Measurements from ENCODE around the gene MTA2. TPM values are rescaled to one million over a fixed set of nuclear protein-coding genes. Genes with fewer than 3 reads are reported as not detected.
A peak's percentile ranks its signal among the peaks of the same experiment; 100 is the strongest.

MTA2 gene
- total RNA-seq, 1 experiment from 2014 or later: 91.2 TPM

DNA sequence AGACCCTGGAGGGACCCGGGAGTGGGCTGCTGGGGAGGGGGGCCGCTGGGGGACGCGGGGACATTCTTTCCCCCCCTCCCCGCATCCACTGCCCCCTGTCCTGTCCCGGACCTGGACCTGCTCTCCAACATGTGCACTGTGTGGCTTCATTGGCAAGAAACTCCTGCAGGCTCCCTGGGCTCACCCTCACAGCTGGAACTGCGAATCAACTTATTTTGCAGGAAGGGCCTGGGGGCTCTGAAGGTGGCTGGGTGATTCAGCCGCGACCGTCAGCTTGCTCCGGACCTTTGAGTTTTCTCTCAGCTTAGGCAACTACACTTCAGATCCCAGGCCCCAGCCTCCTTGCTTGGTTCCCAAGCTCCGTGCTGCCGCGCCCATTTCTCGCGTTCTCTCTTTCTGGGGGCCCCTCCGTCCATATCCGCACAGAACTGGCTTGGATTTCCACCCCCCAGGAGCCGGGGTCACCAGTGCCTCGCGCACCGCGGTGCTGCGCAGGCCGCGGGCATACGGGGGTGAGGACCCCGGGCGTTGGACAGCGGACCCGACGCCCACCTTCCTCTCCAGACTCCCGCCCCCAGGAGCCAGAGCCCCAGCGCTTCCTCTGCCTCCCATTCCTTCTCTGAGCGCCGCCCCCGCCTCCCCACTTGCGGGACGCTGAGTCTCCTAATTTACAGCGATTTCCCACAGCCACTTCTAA is 54.6 kb downstream of the MTA2 start:
- peak; percentile 91 for DNase-seq (ENCODE audit: low read depth)

DNA sequence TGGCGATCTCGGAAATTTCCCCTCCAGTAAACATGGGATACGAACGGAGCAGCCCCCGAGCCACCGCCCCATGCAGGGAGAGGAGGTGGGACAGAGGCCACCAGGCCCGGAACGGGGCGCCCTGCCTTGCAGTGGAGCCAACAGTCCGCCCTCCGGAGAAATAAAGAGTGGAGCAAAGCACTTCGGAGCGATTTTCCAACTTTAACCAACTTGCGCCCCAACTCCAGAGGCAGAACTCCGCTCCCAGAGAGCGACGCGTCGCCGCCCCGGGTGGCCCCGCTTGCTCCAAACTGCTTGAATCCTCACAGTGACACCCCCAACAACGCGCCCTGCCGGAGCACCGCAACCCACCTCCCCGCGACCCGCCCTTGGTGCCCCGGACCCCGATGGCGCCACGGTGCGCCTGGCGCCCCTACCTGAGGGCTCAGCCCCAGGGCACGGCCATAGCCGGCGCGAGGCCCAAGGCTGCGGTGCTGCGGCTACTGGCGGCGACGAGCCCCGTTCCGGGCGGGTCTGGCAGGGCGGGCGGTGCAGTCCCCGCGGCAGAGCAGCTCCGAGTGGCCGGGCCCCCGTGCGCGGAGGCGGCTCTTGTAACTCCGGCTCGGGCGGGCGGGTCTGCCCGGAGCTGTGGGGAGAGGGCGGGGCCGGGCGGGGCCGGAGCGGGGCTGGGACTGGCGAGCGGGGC is 55.3 kb downstream of the MTA2 start, which contains the start of gene AHNAK:
Gene AHNAK, minus strand, starts transcription at position 563 of the 685 bp plus-strand sequence. CDS start 10,708 bp downstream, outside the sequence.
- peak; percentile 82 for DNase-seq (ENCODE audit: low read depth)

DNA sequence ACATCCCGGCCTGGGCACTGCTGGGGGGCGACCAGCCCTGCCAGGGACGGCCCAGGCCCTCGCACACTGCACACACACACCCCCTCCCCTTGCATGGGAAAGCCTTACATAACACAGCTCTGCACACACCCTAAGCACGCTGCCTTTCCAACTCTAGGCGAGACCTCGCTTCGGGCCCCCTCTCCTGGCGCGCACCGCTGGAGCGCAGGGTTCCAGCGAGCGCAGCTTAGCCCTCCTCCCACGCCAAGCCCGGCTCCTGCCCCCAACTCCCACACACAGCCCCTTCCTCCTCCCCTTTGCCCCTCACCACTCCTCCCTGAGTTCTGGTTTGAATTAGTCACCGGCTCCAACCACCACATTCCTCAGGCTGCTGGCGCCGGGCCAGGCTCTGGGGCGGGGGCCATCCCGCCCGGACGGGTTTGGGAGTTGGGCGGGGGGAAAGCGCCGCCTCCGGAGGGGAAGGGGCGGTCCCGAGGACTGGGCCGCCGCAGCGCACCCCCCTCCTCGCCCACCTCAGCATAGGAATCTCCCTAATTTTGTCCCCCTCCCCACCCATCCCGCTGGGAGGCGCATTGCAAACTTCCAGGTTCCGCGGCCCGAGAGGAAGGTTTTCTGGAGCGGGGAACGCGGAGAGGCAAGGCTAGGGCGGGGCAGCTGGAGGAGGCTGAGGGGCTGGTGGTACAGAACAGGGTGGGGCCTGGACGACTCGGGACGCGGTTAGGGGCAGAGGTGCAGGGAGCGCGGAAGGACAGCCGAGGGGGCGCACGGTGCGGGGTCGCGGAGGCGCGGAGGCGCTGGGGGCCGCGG is 56.0 kb downstream of the MTA2 start:
- peak; percentile 95 for DNase-seq (ENCODE audit: low read depth)

DNA sequence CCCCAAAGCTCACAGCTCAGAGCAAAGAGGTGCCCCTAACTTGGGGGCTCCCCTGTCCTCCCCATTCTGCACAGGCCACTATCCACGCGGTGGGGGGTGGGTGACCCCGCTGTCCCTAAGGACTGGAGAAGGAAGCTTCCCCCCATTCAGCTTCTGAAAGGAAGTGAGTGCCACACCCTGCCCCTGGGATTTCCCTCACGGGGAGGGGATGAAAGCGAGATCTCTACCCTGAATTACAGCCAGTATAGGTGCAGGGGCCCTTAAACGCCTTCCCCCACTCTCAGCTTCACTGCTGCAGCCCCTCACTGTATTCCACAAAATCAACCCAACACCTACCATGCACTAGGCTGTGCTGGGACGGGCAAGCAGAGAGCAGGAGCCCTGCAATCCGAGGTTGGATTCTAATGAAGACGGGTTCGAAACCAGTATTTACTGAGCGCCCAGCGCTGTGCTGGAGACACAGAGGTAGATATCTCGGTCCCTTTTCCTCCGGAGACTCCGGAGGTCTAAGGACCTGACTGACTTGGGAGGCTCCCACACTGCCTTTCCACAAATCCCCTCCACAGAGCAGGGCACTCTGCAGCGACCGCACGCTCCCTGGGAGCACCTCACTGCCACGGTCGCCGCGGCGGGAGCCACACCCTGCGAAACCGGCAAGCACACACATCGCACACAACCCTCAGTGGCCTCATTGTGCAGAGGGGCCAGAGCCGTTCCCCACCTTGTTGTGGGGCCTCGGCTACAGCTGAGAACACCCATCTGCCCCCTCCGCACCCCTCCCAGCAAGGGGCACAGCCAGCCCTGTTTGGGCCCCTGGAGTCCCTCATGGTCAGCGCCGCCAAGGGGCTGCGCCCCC is 56.9 kb downstream of the MTA2 start:
- DNase-seq (ENCODE audit: low read depth): no peak

DNA sequence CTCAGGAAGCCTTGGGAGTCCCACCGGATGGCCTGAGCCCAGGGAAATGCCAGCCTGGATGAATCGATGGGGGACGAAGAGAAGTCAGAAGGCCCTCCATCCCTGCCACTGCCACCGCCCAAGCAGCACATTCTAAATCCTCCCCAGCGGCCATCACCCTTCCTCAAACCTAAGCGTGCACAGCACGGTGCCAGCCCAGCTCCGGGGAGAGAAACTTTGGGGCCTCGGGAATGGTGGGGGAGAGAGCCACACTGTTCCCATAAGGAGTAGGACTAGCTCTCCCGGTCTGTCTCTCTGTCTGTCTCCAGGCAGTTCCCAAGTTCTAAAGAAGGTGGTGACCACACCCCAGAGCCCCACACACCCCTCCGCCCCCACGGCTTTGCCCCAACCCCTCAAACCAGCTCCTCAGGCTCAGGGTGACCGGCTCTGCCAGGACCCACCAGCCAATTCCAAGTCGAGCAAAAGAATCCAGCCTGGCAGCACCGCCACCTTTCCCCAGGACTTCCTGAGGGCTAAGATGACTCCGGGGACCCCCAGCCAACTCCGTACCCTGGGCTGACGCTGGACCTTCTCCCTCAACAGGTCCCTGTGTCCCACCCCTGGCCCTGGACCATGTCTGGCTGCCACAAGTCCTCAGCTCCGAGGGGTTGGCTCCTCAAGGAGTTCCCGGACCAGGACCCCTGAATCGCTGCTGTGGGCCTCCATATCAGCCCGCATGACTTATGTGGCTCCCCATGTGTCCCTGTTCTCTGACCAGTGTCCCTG is 57.8 kb downstream of the MTA2 start:
- no peak for DNase-seq (ENCODE audit: low read depth)

Other genes starting within 250 kb of the MTA2 start
- gene SCGB1A1, start 182.8 kb downstream of the MTA2 start, total RNA-seq (2014; rRNA removed; shearing (Covaris generic)): not detected in 2 replicates
- 184 and 206 TPM in 2 replicates for gene AHNAK, start 55.1 kb downstream of the MTA2 start, total RNA-seq (2014; rRNA removed; shearing (Covaris generic))
- gene EEF1G, start 28.0 kb downstream of the MTA2 start, total RNA-seq (2014; rRNA removed; shearing (Covaris generic)): 841 and 1,053 TPM in 2 replicates
- gene TUT1, start 10.3 kb downstream of the MTA2 start, total RNA-seq (2014; rRNA removed; shearing (Covaris generic)): 4.7 and 5.3 TPM in 2 replicates
- gene EML3, start 10.9 kb upstream of the MTA2 start, total RNA-seq (2014; rRNA removed; shearing (Covaris generic)): 7.1 and 13.8 TPM in 2 replicates
- 2.5 and 3.6 TPM in 2 replicates for gene ROM1, start 11.4 kb upstream of the MTA2 start, total RNA-seq (2014; rRNA removed; shearing (Covaris generic))
- 23.3 and 27.1 TPM in 2 replicates for gene B3GAT3, start 20.1 kb upstream of the MTA2 start, total RNA-seq (2014; rRNA removed; shearing (Covaris generic))
- gene GANAB, start 44.7 kb upstream of the MTA2 start, total RNA-seq (2014; rRNA removed; shearing (Covaris generic)): 136 and 159 TPM in 2 replicates
- 10.7 and 14.8 TPM in 2 replicates for gene INTS5, start 51.4 kb upstream of the MTA2 start, total RNA-seq (2014; rRNA removed; shearing (Covaris generic))
- gene C11orf98, start 63.3 kb upstream of the MTA2 start, total RNA-seq (2014; rRNA removed; shearing (Covaris generic)): 69.0 and 73.3 TPM in 2 replicates
- 3.8 and 5.6 TPM in 2 replicates for gene CSKMT, start 63.4 kb upstream of the MTA2 start, total RNA-seq (2014; rRNA removed; shearing (Covaris generic))
- 19.6 and 26.6 TPM in 2 replicates for gene UQCC3, start 69.8 kb upstream of the MTA2 start, total RNA-seq (2014; rRNA removed; shearing (Covaris generic))
- gene LBHD1, start 70.4 kb upstream of the MTA2 start, total RNA-seq (2014; rRNA removed; shearing (Covaris generic)): 4.6 and 6.1 TPM in 2 replicates
- 107 and 128 TPM in 2 replicates for gene UBXN1, start 77.2 kb upstream of the MTA2 start, total RNA-seq (2014; rRNA removed; shearing (Covaris generic))
- gene LRRN4CL, start 87.7 kb upstream of the MTA2 start, total RNA-seq (2014; rRNA removed; shearing (Covaris generic)): 6.0 and 6.2 TPM in 2 replicates
- 65.0 and 71.0 TPM in 2 replicates for gene BSCL2, start 105.6 kb upstream of the MTA2 start, total RNA-seq (2014; rRNA removed; shearing (Covaris generic))
- not detected in 2 replicates for gene GNG3, start 105.8 kb upstream of the MTA2 start, total RNA-seq (2014; rRNA removed; shearing (Covaris generic))
- 10.2 and 11.8 TPM in 2 replicates for gene HNRNPUL2, start 125.6 kb upstream of the MTA2 start, total RNA-seq (2014; rRNA removed; shearing (Covaris generic))
- gene TTC9C, start 126.6 kb upstream of the MTA2 start, total RNA-seq (2014; rRNA removed; shearing (Covaris generic)): 56.6 and 68.4 TPM in 2 replicates
- 10.1 and 11.4 TPM in 2 replicates for gene ZBTB3, start 152.3 kb upstream of the MTA2 start, total RNA-seq (2014; rRNA removed; shearing (Covaris generic))
- gene POLR2G, start 159.7 kb upstream of the MTA2 start, total RNA-seq (2014; rRNA removed; shearing (Covaris generic)): 182 and 189 TPM in 2 replicates
- gene TAF6L, start 169.5 kb upstream of the MTA2 start, total RNA-seq (2014; rRNA removed; shearing (Covaris generic)): 15.1 and 18.1 TPM in 2 replicates
- gene TMEM179B, start 185.5 kb upstream of the MTA2 start, total RNA-seq (2014; rRNA removed; shearing (Covaris generic)): 88.3 and 110 TPM in 2 replicates
- 41.0 and 55.3 TPM in 2 replicates for gene TMEM223, start 190.1 kb upstream of the MTA2 start, total RNA-seq (2014; rRNA removed; shearing (Covaris generic))
- gene NXF1, start 203.6 kb upstream of the MTA2 start, total RNA-seq (2014; rRNA removed; shearing (Covaris generic)): 24.9 and 26.1 TPM in 2 replicates
- gene STX5, start 230.2 kb upstream of the MTA2 start, total RNA-seq (2014; rRNA removed; shearing (Covaris generic)): 40.7 and 43.1 TPM in 2 replicates
- gene TEX54, start 231.0 kb upstream of the MTA2 start, total RNA-seq (2014; rRNA removed; shearing (Covaris generic)): not detected in 2 replicates
- gene WDR74, start 237.7 kb upstream of the MTA2 start, total RNA-seq (2014; rRNA removed; shearing (Covaris generic)): 61.3 and 80.4 TPM in 2 replicates